Measurements from ENCODE around the gene UGT3A1. TPM values are rescaled to one million over a fixed set of nuclear protein-coding genes. Genes with fewer than 3 reads are reported as not detected.

The UGT3A1 gene
- polyA plus RNA-seq, 1 of the 3 experiments (the other 2 are of a cell fraction): not detected

DNA sequence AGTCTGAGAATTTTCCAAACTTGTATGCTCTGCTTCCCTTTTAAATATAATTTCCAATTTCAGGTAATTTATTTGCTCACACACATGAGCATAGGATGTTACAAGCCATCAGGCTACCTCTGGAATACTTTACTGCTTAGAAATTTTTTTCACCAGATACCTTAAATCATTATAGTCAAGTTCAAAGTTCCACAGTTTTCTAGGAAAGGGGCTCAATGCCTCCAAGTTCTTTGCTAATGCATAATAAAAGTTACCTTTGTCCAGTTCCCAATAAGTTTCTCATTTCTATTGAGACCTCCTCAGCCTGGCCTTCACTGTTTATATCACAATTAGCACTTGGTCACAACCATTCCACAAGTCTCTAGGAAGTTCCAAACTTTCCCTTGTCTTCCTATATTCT lies 16.2 kb upstream of the UGT3A1 start:
- Histone ChIP-seq H3K9ac (no peak overlapping the region), H4K20me1 (ENCODE audit: insufficient read depth) (no peaks in the 10 kb centered on the region), H3K36me3 (replicated peaks in 1 of 2; ENCODE audit: control insufficient read depth in 1 of 2, insufficient read depth in 2 of 2, low read length in 1 of 2) (no peaks in the 10 kb centered on the region), H3K9me3 (no peaks in the 10 kb centered on the region), H3K4me2 (no peak overlapping the region), H3K4me1 (ENCODE audit: control insufficient read depth in 1 of 2, insufficient read depth in 2 of 2, low read depth in 1 of 2, low read length in 1 of 2) (no peaks in the 10 kb centered on the region), H3F3A (replicated peaks; ENCODE audit: insufficient read depth) (no peaks in the 10 kb centered on the region), H3K27ac (ENCODE audit: low read depth in 2 of 2, low read length in 1 of 2) (no peak overlapping the region), H3K79me2 (ENCODE audit: insufficient read depth) (no peaks in the 10 kb centered on the region), H3K27me3 (ENCODE audit: insufficient read depth) (no peaks in the 10 kb centered on the region), H3K9me2 (no peaks in the 10 kb centered on the region), H3K4me3 (ENCODE audit: low read depth in 2 of 2, low read length in 1 of 2) (no peak overlapping the region), H2AFZ (ENCODE audit: low read depth) (no peak overlapping the region)
- ChIA-PET CTCF (no interaction called here), POLR2A (no interaction called here)
- no peak for DNase-seq
- TF ChIP-seq TCF12 (IDR thresholded peaks at IDR 0.05): no peak

GRCh38 chr5:36006163-36006562 lies 15.0 kb upstream of the UGT3A1 start:
- H3K9ac ChIP-seq: no peak overlapping the region
- H3K4me1 ChIP-seq (ENCODE audit: control insufficient read depth in 1 of 2, insufficient read depth in 2 of 2, low read depth in 1 of 2, low read length in 1 of 2): no peaks in the 10 kb centered on the region
- no peak overlapping the region for H3K27ac ChIP-seq (ENCODE audit: low read depth in 2 of 2, low read length in 1 of 2)
- 10% methylated on average over 1 of the region's 1 CpG for WGBS (ENCODE audit: low lambda C conversion rate)
- H3K4me3 ChIP-seq (ENCODE audit: low read depth in 2 of 2, low read length in 1 of 2): no peak overlapping the region
- H3K79me2 ChIP-seq (ENCODE audit: insufficient read depth): no peaks in the 10 kb centered on the region
- ChIA-PET POLR2A (no interaction called here), CTCF (no interaction called here)
- H3F3A ChIP-seq (replicated peaks; ENCODE audit: insufficient read depth): no peaks in the 10 kb centered on the region
- no peak overlapping the region for H3K4me2 ChIP-seq
- H4K20me1 ChIP-seq (ENCODE audit: insufficient read depth): no peaks in the 10 kb centered on the region
- TF ChIP-seq CHD2 (IDR thresholded peaks at IDR 0.05; ENCODE audit: low read length, partially characterized antibody) (no peak), RCOR1 (IDR thresholded peaks at IDR 0.05; ENCODE audit: low read length) (no peak), RAD21 (IDR thresholded peaks at IDR 0.05; ENCODE audit: low read length) (no peak), MAX (IDR thresholded peaks at IDR 0.05; ENCODE audit: low read depth) (no peak), MXI1 (IDR thresholded peaks at IDR 0.05; ENCODE audit: low read depth, low read length) (no peak), IRF3 (IDR thresholded peaks at IDR 0.05; ENCODE audit: low read depth, low read length) (no peak), NRF1 (IDR thresholded peaks at IDR 0.05; ENCODE audit: low read depth, low read length) (no peak), MEF2A (IDR thresholded peaks at IDR 0.05; ENCODE audit: borderline replicate concordance, low read depth) (no peak), EP300 (IDR thresholded peaks at IDR 0.05; ENCODE audit: borderline replicate concordance in 1 of 2, low read depth in 1 of 2, low read length in 1 of 2) (no peak), FOXJ3 (CRISPR knock-in tag; IDR thresholded peaks at IDR 0.05) (no peak)
- TF ChIP-seq, protein P1, sequence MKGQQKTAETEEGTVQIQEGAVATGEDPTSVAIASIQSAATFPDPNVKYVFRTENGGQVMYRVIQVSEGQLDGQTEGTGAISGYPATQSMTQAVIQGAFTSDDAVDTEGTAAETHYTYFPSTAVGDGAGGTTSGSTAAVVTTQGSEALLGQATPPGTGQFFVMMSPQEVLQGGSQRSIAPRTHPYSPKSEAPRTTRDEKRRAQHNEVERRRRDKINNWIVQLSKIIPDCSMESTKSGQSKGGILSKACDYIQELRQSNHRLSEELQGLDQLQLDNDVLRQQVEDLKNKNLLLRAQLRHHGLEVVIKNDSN (IDR thresholded peaks at IDR 0.05; ENCODE audit: borderline replicate concordance, low read depth): no peak
- H3K9me3 ChIP-seq: no peaks in the 10 kb centered on the region
- H3K36me3 ChIP-seq (replicated peaks in 1 of 2; ENCODE audit: control insufficient read depth in 1 of 2, insufficient read depth in 2 of 2, low read length in 1 of 2): no peaks in the 10 kb centered on the region
- no peak overlapping the region for H2AFZ ChIP-seq (ENCODE audit: low read depth)
- no peak for DNase-seq
- H3K27me3 ChIP-seq (ENCODE audit: insufficient read depth): no peaks in the 10 kb centered on the region
- no peaks in the 10 kb centered on the region for H3K9me2 ChIP-seq
